ENCODE measurements around the gene ADH4.
A peak's percentile ranks its signal among the peaks of the same experiment; 100 is the strongest.
"Not testable (repeated sequence)": the region's sequence is repeated elsewhere in the genome, so short reads cannot be mapped to it uniquely, and the experiment has no call there.

The ADH4 gene

GRCh38 chr4:99144070-99144469 lies at the start of gene ADH4:
TSS of gene ADH4 (minus strand) at chr4:99144297. CDS start at chr4:99144222, 75 bp downstream.
- no peak within 1 kb of the TSS for H3K27ac ChIP-seq
- DNase-seq (ENCODE audit: low read depth, low spot score) = no peak

- H3K27ac ChIP-seq = no peak overlapping the region
- DNase-seq (ENCODE audit: low read depth, low spot score) = no peak
Measured at GRCh38 chr4:99190336-99190735, 46.2 kb upstream of the ADH4 start.

GRCh38 chr4:99189900-99190299 lies 45.8 kb upstream of the ADH4 start:
- not testable (repeated sequence) for H3K27ac ChIP-seq; DNase-seq (ENCODE audit: low read depth, low spot score)

DNA sequence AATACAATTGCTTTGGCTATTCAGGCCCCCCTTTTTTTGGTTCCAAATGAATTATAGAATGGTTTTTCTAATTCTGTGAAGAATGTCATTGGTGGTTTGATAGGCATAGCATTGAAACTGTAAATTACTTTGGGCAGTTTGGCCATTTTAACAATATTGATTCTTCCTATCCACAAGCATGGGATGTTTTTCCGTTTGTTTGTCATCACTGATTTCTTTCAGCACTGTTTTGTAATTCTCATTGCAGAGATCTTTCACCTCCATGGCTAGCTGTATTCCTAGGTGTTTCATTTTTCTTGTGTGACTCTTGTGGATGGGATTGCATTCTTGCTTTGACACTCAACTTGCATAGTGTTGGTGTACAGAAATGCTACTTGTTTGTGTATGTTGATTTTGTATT lies 41.9 kb upstream of the ADH4 start:
- H3K27ac ChIP-seq = no peak overlapping the region
- DNase-seq (ENCODE audit: low read depth, low spot score) = no peak

DNA sequence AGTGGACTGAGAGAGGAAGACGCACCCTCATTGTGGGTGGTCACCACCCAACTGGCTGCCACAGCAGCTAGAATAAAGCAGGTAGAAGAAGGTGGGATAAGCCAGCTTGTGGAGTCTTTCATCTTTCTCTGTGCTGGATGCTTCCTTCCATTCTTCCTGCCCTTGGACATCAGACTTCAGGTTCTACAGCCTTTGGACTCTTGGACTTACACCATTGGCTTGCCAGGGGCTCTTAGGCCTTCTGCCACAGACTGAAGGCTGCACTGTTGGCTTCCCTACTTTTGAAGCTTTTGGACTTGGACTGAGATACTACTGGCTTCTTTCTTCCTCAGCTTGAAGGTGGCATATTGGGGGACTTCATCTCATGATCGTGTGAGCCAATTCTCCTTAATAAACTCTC lies 41.5 kb upstream of the ADH4 start:
- H3K27ac ChIP-seq = no peak overlapping the region
- DNase-seq (ENCODE audit: low read depth, low spot score) = no peak

GRCh38 chr4:99180382-99181070 lies 36.4 kb upstream of the ADH4 start:
- peak; percentile 8 for DNase-seq (ENCODE audit: low read depth, low spot score)
- H3K27ac ChIP-seq = no peak overlapping the region

- DNase-seq (ENCODE audit: low read depth, low spot score) = no peak
- no peak overlapping the region for H3K27ac ChIP-seq
Measured at GRCh38 chr4:99179626-99180025, 35.5 kb upstream of the ADH4 start.

- H3K27ac ChIP-seq = no peak overlapping the region
- no peak for DNase-seq (ENCODE audit: low read depth, low spot score)
Measured at GRCh38 chr4:99179178-99179577, 35.1 kb upstream of the ADH4 start.

GRCh38 chr4:99166544-99166943 lies 22.4 kb upstream of the ADH4 start:
- peak overlapping the region; percentile 12 for H3K27ac ChIP-seq
- no peak for DNase-seq (ENCODE audit: low read depth, low spot score)

DNA sequence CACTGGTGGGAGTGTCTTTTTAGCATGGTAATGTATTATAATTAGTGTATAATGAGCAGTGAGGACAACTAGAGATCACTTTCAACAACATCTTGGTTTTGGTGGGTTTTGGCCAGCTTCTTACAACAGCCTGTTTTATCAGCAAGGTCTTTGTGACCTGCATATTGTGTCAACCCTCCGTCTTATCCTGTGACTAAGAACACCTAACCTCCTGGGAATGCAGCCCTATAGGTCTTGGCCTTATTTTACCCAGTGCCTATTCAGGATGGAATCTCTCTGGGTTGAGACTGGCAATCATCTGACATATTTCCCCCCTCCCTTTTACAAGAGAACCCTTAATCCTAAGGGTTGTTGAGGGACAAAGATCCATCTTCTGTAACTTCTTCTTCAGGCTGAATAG lies 21.9 kb upstream of the ADH4 start:
- DNase-seq (ENCODE audit: low read depth, low spot score) = no peak

GRCh38 chr4:99161373-99162099 lies 17.4 kb upstream of the ADH4 start:
- no peak for DNase-seq (ENCODE audit: low read depth, low spot score)
- no peak overlapping the region for H3K27ac ChIP-seq

More for the DNA sequence above, 21.9 kb upstream of the ADH4 start:
- H3K27ac ChIP-seq = peak overlapping the region; percentile 12

DNA sequence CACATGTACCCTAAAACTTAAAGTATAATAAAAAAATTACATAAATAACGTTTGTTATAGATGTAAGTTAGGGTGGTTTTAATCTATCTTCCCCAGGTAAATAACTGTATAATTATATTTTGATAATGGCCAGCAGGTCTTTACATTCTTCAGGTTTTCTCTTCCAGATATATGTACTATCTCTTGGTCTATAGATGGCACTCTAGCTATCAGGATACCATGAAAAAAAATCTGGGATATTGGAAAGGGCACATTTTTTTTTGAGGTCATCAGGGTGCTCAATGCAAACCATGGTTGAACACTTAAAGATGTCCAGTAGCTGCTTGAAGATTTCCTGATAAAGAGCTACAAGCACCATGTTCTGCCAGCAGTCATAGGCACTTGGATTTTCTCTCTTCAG lies 15.6 kb upstream of the ADH4 start:
- no peak for DNase-seq (ENCODE audit: low read depth, low spot score)
- H3K27ac ChIP-seq = no peak overlapping the region

DNA sequence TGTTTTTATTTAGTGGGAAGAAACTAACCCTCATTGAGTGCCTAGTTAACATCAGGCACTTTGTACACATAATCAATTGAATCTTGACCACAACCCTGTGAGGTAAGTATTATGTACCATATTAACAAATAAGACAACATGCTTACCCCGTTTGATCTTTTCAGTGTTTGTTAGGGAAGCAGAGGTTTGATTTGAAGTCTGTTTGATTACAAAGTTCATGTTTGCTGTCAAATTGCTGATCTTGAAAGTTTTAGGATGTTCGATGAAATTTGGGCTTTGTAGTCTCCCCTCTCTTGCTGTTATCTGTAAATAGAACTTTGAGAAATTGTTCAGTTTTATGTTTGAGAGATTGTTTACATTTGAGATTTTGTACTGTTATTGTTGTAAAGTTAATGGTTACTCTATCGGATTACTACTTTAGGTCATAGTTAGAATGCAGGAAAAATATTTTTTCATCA lies 13.4 kb upstream of the ADH4 start:
- H3K27ac ChIP-seq = no peak overlapping the region
- DNase-seq (ENCODE audit: low read depth, low spot score) = no peak

DNA sequence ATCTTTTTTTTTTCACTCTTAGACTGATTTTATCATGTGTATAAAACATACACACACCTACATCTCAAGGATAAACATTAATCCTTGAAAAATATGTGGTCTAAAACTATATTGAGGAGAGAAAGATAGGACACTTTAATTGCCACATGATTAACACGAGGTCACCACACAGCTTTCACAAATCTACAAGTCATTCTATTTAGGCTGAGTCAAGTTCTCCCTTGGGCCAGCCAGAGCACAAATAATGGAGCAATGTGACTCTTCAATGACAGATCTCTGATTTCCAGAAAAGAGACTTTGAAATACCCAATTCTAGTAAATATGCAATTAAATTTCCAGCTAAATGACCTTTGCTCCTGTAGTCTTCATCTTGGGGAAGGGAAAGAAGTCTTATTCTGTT lies 12.9 kb upstream of the ADH4 start:
- DNase-seq (ENCODE audit: low read depth, low spot score) = no peak
- no peak overlapping the region for H3K27ac ChIP-seq

- H3K27ac ChIP-seq = no peak overlapping the region
- no peak for DNase-seq (ENCODE audit: low read depth, low spot score)
Measured at GRCh38 chr4:99154658-99155342, 10.7 kb upstream of the ADH4 start.

DNA sequence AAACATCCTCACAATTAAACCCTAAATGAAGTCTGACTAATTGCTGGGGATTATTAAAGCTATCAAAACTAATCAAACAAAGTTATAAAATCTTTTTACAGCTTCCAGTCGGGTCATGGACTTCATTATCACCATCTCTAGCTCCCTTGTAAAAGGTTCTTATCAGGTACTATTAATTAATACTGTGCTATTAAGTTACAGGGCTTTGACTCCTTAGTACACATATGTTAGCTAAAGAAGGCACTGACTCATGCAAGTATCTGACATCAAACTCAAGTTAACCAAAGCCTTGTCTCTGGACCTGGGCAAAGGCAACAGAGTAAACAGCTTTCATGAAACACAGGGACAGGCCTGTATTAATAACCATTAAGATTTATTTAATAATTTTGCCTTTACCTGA lies 7.9 kb upstream of the ADH4 start:
- no peak for DNase-seq (ENCODE audit: low read depth, low spot score)
- no peak overlapping the region for H3K27ac ChIP-seq

- no peak for DNase-seq (ENCODE audit: low read depth, low spot score)
- H3K27ac ChIP-seq = no peak overlapping the region
Measured at GRCh38 chr4:99151452-99151851, 7.4 kb upstream of the ADH4 start.

DNA sequence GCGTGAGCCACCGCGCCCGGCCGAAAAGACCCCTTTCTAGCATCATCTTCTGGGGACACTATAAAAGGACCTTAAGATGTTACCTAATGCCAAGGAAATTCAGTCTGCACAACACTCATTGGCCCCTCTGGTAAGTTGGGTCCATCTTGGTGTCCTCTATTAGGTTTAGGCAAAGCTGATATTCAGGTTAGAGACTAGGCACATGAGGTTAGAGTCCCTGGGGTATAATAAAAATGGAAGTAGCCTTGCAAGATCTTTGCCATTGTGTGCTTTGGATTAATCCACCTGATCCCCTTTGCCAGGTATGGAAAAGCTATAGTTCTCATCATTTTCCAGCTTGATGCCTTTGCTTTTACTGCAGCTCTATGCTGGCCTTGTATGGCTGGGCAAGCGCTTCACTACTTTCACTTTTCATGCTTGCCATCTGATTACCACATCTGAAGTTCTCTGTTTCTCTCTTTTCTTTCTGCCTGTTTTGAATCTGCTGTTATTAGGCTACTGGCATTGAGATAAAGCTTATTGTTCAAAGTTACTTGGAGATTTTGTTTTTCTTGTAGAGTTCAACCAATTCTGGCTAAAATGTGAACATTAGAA lies 5.4 kb upstream of the ADH4 start:
- DNase-seq (ENCODE audit: low read depth, low spot score) = no peak
- no peak overlapping the region for H3K27ac ChIP-seq

DNA sequence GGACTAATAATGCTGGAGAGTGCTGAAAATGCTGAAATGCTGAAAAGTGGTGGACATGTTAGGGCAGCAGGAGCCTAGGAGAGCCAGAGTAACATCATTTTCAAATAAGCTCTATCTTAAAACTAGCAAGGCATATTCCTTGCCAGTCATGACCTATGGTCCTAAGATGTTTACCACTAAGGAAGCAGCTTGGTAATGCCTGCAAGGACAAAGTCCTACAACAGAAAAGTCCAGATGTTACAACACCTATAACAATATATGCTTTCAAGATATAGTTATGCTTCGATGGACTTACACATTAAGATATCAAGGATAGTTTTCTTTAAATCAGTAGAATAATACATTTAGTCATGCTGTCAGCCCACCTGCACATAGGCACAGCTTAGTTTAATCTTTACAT lies 4.5 kb upstream of the ADH4 start:
- DNase-seq (ENCODE audit: low read depth, low spot score) = no peak
- no peak overlapping the region for H3K27ac ChIP-seq

DNA sequence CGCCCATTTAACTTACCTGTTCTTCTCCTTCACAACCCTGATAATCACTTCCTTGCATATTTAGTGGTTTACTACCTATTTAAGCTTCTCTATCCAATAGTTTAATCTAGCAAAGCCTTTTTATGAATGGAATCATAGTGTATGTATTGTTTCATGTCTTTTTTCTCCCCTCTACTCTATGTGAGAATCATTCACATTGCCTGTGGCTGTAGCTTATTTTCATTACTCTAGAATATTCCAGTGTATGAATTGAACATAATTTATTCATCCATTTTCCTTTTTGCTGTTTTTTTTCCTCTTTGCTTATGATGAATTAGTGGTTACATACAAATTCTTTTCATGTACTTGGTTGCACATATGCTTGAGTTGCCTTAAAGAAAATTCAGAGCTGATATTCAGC lies 490 bp upstream of the ADH4 start:
- no peak for DNase-seq (ENCODE audit: low read depth, low spot score)
- H3K27ac ChIP-seq = no peak overlapping the region

DNA sequence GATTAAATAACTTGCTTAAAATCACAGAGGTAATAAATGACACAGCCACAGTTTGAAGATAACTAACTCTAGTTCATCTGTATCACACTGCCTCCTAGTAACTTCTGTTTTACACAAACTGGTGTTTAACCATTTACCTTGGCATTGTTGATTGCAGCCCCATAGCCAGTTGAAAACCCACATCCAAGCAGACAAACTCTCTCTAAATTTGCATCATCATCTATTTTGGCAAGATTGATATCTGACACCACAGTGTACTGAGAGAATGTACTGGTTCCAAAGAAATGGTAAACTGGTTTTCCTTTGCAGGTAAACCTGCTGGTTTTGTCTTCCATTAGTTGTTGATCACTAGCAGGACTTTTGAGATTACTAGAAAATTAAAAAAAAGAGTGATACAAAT lies 7.8 kb downstream of the ADH4 start:
- no peak for DNase-seq (ENCODE audit: low read depth, low spot score)
- no peak overlapping the region for H3K27ac ChIP-seq

Measured in epithelial cell of prostate (primary cell).